Right lung (tissue), 5 donors: ENCODE results near the gene NAA16. TPM values are rescaled to one million over a fixed set of nuclear protein-coding genes. Genes with fewer than 3 reads are reported as not detected.

Source experiments
- DNase-seq, 2 donors: peaks; one replicate each; pipeline ENCODE4 v3.0.0-alpha.2; 2013
- polyA plus RNA-seq, 5 donors: library from polyadenylated mRNA; unstranded; fragments of 120-200 nt; gene quantifications; one replicate each; pipeline versions ENCODE4 v1.2.1 to v1.2.3, GENCODE V29; 2013; ENCODE audit warnings: inconsistent platforms in 1 of 5, low replicate concordance in 1 of 5; ENCODE audit not compliant: insufficient read length in 5 of 5, insufficient read depth in 1 of 5

NAA16 gene
- polyA plus RNA-seq, 5 donors: 35.9 to 64.6 (median 59.8) TPM

DNA sequence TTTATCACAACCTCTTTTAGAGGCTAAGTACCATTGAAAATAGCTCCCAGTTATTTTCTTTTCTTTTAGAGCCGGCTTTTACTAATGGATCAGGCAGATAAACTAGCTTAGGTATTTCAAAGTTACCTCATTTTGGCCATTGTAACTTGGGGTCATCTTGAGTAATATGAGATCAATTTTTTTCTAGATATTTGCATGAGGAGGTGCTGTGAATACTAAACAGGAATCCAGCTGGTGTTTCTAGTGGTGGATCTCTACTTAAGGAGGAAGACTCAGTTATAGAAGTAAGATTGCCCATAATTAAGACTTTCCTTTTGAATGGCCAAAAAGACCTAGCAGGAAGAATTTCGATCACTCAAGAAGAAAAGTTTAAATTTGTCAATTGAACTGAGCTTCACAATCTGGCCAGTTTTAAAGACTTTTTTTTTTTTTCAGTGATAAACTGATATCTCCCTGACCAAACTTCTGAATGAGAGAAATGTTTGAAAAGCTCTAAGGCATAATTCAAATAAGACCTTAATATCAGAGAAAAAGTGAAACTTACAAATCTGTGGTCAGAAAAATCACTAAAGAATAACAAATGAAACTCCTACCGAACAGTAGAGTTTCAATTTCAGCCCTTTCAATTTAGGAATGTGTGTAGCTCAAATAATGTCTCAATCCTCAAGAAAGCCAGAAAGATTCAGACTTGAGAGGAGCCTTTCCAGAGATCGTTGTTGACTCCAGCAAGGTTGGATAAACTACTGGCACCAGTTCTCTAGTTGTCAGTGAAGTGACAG, 11.6 kb upstream of the NAA16 start:
- no peak for DNase-seq

DNA sequence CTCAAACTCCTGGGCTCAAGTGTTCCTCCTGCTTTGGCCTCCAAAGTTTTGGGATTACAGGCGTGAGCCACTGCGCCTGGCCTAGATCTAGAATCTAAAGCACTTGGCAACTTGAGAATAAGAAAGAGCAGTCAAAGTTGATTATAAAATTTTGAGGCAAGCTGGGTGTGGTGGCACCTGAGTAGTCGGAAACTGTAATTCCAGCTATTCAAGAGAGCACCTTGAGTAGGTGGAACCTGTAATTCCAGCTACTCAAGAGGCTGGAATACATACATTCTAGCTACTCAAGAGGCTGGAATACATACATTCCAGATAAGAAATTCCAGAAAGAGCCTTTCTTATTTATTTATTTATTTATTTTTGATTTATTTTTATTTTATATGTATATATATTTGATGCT, 8.3 kb upstream of the NAA16 start:
- peak; percentile 36 to 41 for DNase-seq

DNA sequence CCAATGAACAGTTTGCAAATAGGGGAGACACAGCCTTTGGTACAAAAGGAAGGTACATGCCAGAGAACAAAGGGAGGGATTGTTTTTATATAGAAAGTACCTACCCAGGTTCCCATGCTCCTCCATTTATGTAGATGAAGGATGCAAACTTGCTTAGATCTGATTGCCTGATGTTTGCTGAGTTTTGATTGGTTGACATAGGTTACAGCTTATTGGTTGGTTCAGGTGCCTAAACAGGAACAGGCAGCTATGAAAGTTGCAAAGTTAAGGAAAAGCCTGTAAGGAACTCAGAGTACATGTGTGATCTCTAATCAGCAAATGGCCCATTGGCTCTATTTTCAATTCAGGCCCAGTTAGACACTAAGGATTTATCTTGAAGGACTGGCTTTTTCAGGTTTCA, 6.5 kb upstream of the NAA16 start:
- DNase-seq: no peak

DNA sequence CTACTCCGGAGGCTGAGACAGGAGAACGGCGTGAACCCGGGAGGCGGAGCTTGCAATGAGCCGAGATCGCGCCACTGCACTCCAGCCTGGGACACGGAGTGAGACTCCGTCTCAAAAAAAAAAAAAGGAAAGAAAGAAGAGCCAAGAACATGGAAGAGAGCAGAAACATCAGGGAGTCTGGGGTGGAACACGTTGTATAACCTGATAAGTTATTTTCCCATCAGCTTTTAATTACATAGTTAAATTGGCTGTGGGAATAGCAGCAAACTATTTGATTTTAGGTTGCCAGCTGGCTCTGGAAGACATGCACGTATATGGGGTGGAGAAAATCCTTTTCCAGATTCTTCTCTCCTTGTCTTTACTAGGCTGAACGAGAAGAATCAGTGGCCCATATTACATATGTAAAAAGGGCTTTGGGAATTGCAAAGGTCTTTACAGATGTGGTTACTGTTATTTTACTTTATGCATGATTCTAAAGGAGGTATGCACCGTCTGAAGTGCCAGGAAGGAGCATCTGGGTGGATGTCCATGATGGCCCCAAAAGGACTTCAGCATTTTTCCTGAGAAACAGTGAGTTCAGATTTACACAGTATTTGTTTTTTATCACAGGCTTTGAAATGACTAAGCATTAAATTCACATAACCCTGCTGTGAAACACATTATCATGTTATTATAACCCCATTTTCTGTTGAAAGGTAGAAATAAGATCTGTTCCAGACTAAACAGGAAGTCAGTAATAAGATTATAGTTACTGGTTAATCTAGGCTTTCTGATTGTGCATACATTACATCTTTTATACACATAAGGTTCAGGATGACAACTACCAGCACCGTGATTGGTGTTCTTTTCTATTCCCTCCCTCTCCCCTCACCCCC, 4.6 kb upstream of the NAA16 start:
- no peak for DNase-seq

DNA sequence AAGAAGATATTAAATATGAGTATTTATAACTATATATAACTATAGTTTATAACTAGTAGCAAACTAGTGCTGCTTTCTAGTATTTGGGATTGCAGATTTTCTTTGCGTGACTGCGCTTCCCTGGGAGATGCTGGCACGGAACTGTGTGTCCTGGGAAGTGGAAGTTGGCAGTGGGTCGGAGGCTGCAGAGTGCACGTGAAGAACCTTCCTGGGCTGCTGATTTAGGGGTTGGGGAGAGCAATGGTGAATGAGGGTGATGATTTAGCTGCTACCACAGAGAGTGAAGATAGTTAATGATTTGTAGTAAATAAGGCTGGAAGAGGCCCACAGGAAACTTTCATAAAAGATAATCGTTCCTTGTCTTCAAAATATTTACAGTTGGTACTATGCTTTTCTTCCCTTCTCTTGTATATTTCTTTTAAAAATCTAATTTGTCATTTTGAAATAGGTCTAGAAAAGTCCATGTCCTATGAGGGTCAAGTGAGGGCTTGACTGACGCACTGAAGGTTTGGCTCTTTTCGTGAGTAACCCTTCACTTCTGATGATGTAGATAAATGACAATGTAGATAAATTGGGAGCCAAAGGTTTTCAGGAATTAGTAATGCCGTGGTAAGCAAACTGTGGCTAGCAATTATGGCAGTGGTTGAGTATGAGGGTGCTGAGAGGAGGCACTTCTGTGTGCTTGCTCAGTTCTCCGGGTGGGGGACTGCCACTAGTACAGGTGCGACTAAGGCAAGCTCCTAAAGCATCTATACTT, 3.0 kb upstream of the NAA16 start:
- DNase-seq: no peak

DNA sequence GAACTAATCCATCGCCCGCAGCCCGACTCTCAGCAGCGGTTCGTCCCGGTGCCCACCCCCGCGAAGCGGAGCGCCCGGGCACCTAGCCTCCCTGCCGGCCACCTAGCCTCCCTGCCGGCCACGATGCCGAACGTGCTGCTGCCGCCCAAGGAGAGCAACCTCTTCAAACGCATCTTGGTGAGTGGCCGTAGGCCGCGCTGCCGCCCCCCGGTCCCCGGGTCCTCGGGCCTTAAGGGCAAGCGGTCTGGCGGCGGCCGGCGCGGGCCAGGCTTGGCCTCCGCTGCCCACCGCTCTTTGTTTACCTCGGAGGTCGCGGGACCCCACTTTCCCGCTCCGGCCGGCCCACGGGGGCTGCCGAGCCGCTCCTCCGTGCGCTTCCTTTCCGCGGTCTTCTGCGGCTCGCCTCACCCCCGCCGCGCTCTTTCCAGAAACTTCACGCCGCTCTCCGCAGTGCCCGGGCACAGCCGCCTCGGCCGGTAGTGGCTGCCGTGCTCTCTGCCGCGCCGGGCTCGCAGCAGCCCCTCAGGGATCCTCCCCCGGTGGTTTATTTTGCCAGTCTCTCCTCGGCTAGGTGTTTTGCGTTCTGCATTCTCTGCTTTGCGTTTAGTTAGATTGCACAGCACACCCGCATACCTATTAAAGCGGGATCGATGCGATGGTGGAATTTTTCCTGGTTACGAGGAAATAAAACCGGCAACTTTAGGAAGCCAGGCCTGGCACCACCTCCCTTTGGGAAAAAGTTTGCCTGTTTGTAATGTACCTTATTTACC, 524 bp downstream of the NAA16 start:
- DNase-seq: no peak

DNA sequence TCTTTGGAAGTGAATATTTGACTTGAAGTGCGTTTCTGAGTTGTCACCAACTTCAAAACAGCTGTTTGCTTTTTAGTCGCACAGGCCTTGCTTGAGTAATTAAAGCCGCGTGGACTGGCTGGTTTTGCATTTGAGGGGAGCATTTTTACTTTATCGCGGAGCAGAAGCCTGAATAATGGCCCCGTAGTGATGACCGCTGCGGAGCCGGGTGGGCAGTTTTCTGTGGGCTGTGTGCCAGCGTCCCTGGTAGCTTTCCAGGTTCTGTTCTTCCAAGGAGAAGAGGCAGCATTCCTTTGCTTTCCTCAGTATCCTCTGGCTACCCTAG, 1.1 kb downstream of the NAA16 start:
- DNase-seq: peak; percentile 47 to 51

DNA sequence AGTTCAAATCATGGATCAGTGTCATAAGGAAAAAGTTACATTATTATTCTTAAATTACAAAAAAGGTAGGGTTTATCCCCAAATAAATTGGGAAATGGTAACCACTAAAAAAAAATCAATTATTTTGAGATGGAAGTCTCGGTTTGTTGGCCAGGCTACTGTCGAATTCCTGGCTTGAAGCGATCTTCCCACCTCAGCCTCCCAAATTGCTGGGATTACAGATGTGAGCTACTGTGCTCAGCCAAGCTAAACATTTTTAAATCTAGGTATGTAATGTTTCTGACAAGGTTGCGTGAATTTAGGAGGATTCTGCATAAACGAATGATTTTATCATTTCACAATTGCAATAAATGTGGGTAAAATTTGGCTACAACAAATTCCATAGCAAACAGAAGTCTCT, 2.0 kb downstream of the NAA16 start:
- no peak for DNase-seq

DNA sequence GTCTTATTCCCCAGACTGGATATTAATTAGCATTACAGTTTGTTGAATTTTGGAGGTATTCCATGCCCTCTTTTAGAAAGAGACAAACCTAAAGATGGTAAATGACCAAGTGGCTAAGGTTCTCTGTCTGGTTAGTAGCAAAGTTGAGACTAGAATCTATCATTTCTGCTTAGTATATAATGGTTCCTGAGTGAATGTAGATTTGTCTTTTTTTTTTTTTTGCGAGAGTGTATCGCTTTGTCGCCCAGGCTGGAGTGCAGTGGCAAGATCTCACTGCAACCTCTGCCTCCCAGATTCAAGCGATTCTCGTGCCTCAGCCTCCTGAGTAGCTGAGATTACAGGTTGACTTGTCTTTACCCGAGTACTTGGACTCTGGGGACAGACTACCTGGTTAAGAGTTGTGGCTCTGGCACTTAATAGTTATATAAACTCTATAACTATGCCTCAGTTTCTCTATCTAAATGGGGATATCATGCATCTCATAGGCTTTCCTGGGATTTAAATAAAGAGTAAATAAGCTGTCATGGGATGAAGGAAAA, 2.7 kb downstream of the NAA16 start:
- no peak for DNase-seq

DNA sequence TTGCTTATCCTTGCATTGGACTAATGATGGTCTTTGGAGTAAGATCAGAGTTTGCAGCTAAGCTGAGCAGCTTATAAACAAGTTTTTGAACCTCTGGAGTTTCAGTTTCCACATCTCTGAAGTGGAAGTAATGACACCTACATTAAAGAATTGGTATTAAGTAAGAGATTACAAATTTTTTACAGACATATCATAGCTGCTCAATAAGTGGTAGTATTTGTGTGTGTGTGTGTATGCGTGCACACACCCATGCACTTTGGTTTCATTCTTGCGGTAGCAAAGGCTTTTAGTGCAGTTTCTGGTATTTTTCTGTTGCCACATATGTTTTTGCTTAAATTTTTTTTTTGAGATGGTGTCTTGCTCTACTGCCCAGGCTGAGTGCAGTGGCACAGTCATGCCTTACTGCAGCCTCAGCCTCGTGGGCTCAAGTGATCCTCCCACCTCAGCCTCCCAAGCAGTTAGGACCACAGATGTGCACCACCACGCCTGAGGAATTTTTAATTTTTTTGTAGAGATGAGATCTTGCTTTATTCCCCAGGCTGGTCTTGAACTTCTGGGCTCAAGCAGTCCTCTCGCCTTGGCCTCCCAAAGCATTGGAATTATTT, 4.5 kb downstream of the NAA16 start:
- no peak for DNase-seq

DNA sequence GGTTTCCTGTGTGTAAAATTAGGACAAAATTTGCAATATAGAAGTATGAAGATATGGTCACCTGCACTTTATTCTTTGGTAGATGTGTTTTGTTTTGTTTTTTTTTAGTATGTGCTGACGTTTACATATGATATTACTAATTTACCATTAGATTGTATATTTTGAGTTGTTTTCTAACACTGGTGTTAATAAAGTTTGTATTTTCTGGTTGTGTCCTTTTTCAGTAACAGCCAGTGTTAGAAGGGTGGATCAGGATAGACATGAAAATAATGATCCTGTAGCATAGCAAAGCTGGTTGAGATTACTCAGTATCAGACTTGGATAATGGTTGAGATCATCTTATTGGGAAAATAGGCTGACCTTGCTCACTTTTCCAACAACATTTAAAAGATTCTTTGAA, 6.2 kb downstream of the NAA16 start:
- no peak for DNase-seq

DNA sequence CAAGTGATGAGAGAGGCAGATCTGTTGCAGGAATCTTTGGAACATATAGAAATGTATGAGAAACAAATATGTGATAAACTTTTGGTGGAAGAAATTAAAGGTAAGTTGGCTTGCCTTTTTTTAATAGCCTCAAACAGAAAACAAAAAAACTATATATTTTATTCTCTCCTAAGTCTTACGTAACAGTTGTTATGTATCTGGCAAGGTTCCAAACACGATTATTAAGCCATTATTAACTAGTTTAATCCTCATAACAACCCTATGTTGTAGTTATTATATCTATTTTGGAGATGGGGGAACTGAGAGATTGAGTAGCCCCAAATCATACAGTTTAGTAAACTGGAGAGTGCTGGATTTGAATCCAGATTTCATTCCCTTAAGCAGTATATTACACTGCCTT, 14.7 kb downstream of the NAA16 start:
- DNase-seq: peak in 1 of 2 donors; percentile 15

DNA sequence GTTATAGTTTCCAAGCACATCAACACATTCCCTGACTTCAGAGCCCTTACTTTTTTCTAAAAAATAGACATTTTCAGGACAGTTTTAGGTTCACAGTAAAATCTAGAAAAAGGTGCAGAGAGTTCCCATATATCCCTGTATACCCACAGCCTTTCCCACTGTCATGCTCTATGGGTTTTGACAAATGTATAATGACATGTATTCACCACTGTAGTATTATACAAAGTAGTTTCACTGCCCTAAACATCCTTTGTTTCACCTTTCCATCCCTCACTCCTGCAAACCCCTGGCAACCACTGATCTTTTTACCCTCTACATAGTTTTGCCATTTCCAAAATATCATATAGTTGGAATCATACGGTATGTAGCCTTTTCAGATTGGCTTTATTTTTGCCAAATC, 15.6 kb downstream of the NAA16 start:
- no peak for DNase-seq

DNA sequence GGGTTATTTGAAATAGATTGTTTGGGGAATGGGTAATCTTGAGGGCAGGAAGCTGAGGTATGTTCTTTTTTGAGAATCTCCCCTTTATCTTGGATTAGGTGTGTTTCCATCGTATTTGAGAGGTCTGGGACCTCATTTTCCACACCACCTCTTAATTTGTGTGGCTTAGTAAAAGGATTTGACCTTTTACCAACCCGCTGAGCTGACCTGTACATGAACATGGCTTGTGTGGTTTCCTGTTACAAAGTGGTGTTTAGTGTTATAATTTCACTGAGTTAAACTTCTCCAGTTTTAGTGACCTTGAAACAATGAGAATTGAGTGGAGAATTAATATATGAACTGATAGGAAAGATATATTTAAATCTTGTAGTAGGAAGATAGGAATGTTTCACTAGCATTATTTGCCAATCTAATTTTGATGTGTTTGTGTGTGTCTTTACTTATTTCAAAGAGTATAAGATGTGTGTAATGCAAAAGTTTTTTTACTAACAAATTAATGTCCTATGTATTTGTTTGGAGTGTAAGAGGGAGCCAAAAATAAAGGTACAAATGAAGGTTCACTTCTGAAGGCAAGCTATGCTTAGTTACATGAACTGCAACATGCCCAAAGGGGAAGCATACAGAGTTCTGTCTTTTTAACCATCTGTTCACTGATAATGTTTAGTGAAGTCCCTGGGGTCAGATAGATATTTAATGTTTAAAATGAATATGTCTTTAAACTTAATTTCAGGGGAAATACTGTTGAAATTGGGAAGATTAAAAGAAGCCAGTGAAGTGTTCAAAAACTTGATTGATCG, 17.1 kb downstream of the NAA16 start:
- DNase-seq: no peak

DNA sequence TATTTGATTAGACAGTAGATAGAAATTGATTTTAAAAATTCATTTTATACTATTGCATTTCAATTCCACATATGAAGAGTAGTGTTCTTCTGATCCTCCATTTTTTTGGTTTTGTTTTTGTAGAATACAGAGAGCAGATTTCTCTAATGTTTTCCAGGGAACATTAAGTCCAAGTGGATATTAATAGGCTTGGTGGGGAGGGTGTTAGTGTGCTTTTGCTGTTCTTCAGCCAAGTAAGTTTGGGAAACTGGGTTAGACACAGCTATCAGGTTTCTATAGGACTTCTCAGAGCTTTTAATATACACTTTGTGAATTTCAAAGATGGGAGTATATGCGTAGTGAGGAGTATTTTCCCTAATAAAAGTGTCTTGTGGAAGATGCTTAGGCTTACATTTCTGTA, 21.8 kb downstream of the NAA16 start:
- DNase-seq: no peak

DNA sequence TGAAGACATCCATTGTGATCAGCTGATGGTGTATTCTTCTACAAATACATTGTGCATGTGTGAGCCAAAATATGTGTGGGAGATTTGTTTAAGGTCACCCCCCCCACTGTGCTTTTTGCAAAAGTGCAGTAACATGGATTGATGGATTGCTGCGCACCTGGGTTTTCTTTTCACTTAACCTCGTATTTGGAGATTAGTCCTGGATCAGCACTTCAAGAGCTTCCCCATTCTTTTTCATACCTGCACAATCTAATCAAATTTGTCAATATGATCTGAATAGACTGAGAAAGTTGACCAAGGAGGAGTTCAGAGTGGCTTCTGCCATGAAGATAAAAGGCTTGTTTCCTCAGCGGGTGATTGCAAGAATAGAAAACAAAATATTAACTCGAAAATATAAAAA, 23.7 kb downstream of the NAA16 start:
- no peak for DNase-seq

DNA sequence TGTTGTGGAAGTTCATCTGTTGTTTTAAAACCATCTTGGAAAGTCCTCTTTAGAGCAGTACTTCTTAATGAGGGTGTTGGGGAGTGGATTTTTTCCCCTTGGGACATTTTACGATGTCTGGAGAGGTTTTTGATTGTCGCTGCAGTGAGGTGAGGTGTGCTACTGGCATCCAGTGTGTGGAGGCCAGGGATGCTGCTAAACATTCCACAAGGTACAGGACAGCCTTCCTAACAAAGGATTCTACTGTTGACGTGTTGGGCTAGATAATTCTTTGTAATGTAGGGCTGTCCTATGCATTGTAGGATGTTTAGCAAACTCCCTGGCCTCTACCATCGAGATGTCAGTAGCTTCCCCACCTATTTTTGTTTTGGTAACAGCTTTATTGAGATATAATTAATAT, 33.3 kb downstream of the NAA16 start:
- no peak for DNase-seq

DNA sequence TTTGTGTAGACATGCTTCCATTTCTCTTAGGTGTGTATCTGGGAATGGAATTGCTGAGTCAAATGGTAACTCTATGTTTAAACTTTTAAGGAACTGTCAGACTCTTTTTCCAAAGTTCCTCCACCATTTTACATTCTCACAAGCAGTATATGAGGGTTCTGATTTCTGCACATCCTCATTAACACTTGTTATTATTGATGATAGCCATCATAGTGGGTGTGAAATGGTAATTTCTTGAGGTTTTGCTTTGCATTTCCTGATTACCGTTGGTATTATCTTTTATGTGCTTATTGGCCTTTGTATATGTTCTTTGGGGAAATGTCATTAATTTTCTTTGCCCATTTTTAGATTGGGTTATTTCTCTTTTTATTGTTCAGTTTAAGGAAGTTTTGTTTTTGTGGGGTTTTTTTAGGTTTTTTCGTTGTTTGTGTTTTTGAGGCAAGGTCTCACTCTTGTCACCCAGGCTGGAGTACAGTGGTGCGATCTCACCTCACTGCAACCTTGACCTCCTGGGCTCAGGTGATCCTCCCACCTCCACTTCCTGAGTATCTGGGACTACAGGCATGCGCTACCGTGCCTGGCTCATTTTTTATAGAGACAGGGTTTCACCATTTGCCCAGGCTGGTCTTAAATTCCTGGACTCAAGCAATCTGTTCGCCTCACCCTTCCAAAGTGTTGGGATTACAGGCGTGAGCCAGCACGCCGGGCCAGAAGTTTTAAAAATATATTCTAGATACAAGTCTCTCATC, 34.3 kb downstream of the NAA16 start:
- no peak for DNase-seq

DNA sequence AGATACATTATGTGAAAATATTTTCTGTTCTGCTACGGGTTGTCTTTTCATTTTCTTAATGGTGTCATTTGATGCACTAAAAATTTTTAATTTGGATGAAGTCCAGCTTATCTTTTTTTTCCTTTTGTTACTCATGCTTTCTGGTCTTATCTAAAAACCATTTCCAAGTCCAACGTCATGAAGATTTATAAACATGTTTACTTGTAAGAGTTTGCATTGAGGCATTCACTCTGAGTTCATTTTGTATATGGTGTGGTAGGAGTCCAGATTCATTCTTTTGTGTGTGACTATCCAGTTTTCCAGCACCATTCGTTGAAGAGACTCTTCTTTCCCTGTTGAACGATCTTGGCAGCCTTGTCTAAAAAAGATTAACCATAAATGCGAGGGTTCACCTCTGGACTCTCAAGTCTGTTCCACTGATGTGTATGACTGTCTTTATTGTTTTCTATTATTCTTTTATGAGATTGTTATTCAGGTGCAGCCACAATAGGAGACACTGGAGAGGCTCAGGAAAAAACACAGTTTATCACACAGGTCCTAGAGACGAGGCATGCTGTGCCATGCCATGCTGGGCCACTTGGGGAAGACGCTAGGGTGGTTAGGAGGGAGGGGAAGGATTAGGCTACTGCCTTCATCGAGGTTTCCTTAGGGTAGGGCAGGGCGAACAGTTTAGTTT, 35.0 kb downstream of the NAA16 start:
- DNase-seq: peak in 1 of 2 donors; percentile 17
